CD14-positive monocyte (primary cell): Measurements from ENCODE around the gene SETD4. TPM values are rescaled to one million over a fixed set of nuclear protein-coding genes. Genes with fewer than 3 reads are reported as not detected.

Experiments
- DNase-seq, 3 donors: peaks; one replicate each; pipeline ENCODE4 v3.0.0-alpha.2; 2011 to 2022
- H2AFZ ChIP-seq: 2 replicates; pipeline ENCODE4 v1.6.0; 2012; ENCODE audit warnings: mild to moderate bottlenecking, low read depth, low read length, inconsistent platforms; ENCODE audit not compliant: insufficient read depth, poor library complexity, severe bottlenecking
- H3K27ac ChIP-seq, 2 donors: 1 replicate in 1 of 2; 2 replicates in 1 of 2; pipeline ENCODE4 v1.5.1; 2012 to 2013; ENCODE audit warnings: low read length in 2 of 2, control low read depth in 1 of 2, inconsistent platforms in 1 of 2, low read depth in 1 of 2, mild to moderate bottlenecking in 1 of 2
- H3K27me3 ChIP-seq, 2 donors: one replicate each; pipeline versions ENCODE4 v1.6.0 to v1.6.1; 2011 to 2013; ENCODE audit warnings: low read length in 2 of 2; ENCODE audit not compliant: control insufficient read depth in 2 of 2, insufficient read depth in 2 of 2
- H3K36me3 ChIP-seq, 2 donors: replicated peaks in 1 of 2; 1 replicate in 1 of 2; 2 replicates in 1 of 2; pipeline versions ENCODE4 v1.5.1 to v1.6.1; 2012 to 2013; ENCODE audit warnings: low read length in 2 of 2, control low read depth in 1 of 2, inconsistent platforms in 1 of 2, mild to moderate bottlenecking in 1 of 2; ENCODE audit not compliant: insufficient read depth in 2 of 2, control insufficient read depth in 1 of 2
- H3K4me1 ChIP-seq, 2 donors: 1 replicate in 1 of 2; 2 replicates in 1 of 2; pipeline versions ENCODE4 v1.5.1 to v1.6.1; 2012 to 2013; ENCODE audit warnings: low read length in 2 of 2, control low read depth in 1 of 2, inconsistent platforms in 1 of 2, mild to moderate bottlenecking in 1 of 2, moderate library complexity in 1 of 2; ENCODE audit not compliant: insufficient read depth in 2 of 2, control insufficient read depth in 1 of 2
- H3K4me2 ChIP-seq: replicated peaks from 2 replicates; pipeline ENCODE3; 2012; ENCODE audit warnings: low read length, moderate library complexity, mild to moderate bottlenecking; ENCODE audit not compliant: poor library complexity, severe bottlenecking; ENCODE audit errors: extremely low read depth
- H3K4me3 ChIP-seq, 3 experiments: fragments of 200-600 bp in 1 of 3; sonication (generic) in 1 of 3; replicated peaks in 1 of 3; 1 replicate in 2 of 3; 2 replicates in 1 of 3; pipeline ENCODE4 v1.5.1; 2011 to 2013; ENCODE audit warnings: low read length in 3 of 3, mild to moderate bottlenecking in 3 of 3, control low read depth in 2 of 3, low read depth in 2 of 3, inconsistent platforms in 1 of 3, moderate library complexity in 1 of 3
- H3K79me2 ChIP-seq: 2 replicates; pipeline ENCODE4 v1.6.0; 2012; ENCODE audit warnings: mild to moderate bottlenecking, control low read depth, inconsistent platforms, low read length, moderate library complexity; ENCODE audit not compliant: insufficient read depth
- H3K9ac ChIP-seq: 2 replicates; pipeline ENCODE4 v1.6.0; 2017; ENCODE audit warnings: low read length, mild to moderate bottlenecking; ENCODE audit not compliant: insufficient read depth, poor library complexity, severe bottlenecking
- H3K9me3 ChIP-seq, 2 donors: replicated peaks in 1 of 2; 1 replicate in 1 of 2; 2 replicates in 1 of 2; pipeline versions ENCODE4 v1.5.1 to v1.6.1; 2012 to 2013; ENCODE audit warnings: low read length in 2 of 2, control low read depth in 1 of 2; ENCODE audit not compliant: control insufficient read depth in 1 of 2, insufficient read depth in 1 of 2
- H4K20me1 ChIP-seq: 2 replicates; pipeline ENCODE4 v1.6.0; 2012; ENCODE audit warnings: mild to moderate bottlenecking, low read length, control low read depth, moderate library complexity; ENCODE audit not compliant: insufficient read depth
- H3K27ac Mint-ChIP-seq, 7 donors: one replicate each; pipeline ENCODE4 v1.8.0; 2020; ENCODE audit warnings: mild to moderate bottlenecking in 7 of 7, mixed read lengths in 7 of 7, moderate library complexity in 6 of 7, inconsistent platforms in 2 of 7
- H3K27me3 Mint-ChIP-seq, 3 donors: one replicate each; pipeline ENCODE4 v1.8.0; 2021 to 2022; ENCODE audit warnings: low read depth in 3 of 3, mild to moderate bottlenecking in 3 of 3, mixed read lengths in 3 of 3, moderate library complexity in 3 of 3, inconsistent platforms in 1 of 3
- H3K36me3 Mint-ChIP-seq, 2 donors: one replicate each; pipeline ENCODE4 v1.8.0; 2020; ENCODE audit warnings: mixed read lengths in 2 of 2, inconsistent platforms in 1 of 2, mild to moderate bottlenecking in 1 of 2
- H3K4me1 Mint-ChIP-seq: one replicate; pipeline ENCODE4 v1.8.0; 2020; ENCODE audit warnings: mild to moderate bottlenecking, mixed read lengths
- H3K4me3 Mint-ChIP-seq, 2 donors: one replicate each; pipeline ENCODE4 v1.8.0; 2020; ENCODE audit warnings: mild to moderate bottlenecking in 2 of 2, mixed read lengths in 2 of 2, moderate library complexity in 1 of 2
- H3K9me3 Mint-ChIP-seq, 7 donors: one replicate each; pipeline ENCODE4 v1.8.0; 2020 to 2022; ENCODE audit warnings: mixed read lengths in 7 of 7, mild to moderate bottlenecking in 6 of 7, moderate library complexity in 6 of 7, inconsistent platforms in 2 of 7
- WGBS: methylation state at CpG from one replicate; pipeline ENCODE4 v1.1.5; 2013; ENCODE audit warnings: missing lambda C conversion rate; ENCODE audit not compliant: insufficient coverage; 5-methylcytosine and 5-hydroxymethylcytosine counted together
- intact Hi-C, 2 donors: fragments of 100-400 bp; cut with micrococcal nuclease; formaldehyde crosslinking; loops; one replicate each; pipeline versions ENCODE4 v1.15.0 to v1.15.1; 2023
- polyA plus RNA-seq, 3 donors: library from polyadenylated mRNA; depleted of rRNA in 1 of 3; unstranded in 2 of 3; stranded (reverse) in 1 of 3; fragments of 300-500 nt in 2 of 3; fragments of >200 nt in 1 of 3; fragmentation: Illumina TruSeq in 2 of 3; gene quantifications; 1 replicate in 2 of 3; 2 replicates in 1 of 3; pipeline ENCODE4 v1.2.3, GENCODE V29; 2012 to 2021
- TF ChIP-seq, protein P1 (sequence below): fragments of 200-600 bp; IDR thresholded peaks from one replicate; pipeline ENCODE4 v1.8.0; 2022; ENCODE audit warnings: antibody characterized with exemption, mild to moderate bottlenecking

The SETD4 gene
- polyA plus RNA-seq, 3 donors, result 4.1 to 10.8 (median 4.3) TPM

GRCh38 chr21:36105327-36105842 lies 45.1 kb upstream of the SETD4 start:
- no peak for DNase-seq
- WGBS, result 50% methylated on average over 2 of the region's 4 CpGs
- peaks cover 9 to 15% of the 10 kb centered on the region in 2 donors for H3K27me3 ChIP-seq
- peaks cover 10 to 11% of the 10 kb centered on the region in 2 donors for H3K4me1 ChIP-seq
- no peak overlapping the region for H3K27ac ChIP-seq
- H3K9me3 ChIP-seq, result no peaks in the 10 kb centered on the region
- peaks cover 23 to 29% (median 24%) of the 10 kb centered on the region in 3 donors for H3K27me3 Mint-ChIP-seq
- H3K4me1 Mint-ChIP-seq, result peaks cover 15% of the 10 kb centered on the region
- H3K79me2 ChIP-seq, result no peaks in the 10 kb centered on the region
- no peaks in the 10 kb centered on the region for H3K36me3 ChIP-seq
- H3K27ac Mint-ChIP-seq, result peak overlapping the region in 1 of 7 donors; percentile 54
- peak overlapping the region in 1 of 2 donors; percentile 86 for H3K4me3 Mint-ChIP-seq
- no peaks in the 10 kb centered on the region for H4K20me1 ChIP-seq
- TF ChIP-seq, protein P1, sequence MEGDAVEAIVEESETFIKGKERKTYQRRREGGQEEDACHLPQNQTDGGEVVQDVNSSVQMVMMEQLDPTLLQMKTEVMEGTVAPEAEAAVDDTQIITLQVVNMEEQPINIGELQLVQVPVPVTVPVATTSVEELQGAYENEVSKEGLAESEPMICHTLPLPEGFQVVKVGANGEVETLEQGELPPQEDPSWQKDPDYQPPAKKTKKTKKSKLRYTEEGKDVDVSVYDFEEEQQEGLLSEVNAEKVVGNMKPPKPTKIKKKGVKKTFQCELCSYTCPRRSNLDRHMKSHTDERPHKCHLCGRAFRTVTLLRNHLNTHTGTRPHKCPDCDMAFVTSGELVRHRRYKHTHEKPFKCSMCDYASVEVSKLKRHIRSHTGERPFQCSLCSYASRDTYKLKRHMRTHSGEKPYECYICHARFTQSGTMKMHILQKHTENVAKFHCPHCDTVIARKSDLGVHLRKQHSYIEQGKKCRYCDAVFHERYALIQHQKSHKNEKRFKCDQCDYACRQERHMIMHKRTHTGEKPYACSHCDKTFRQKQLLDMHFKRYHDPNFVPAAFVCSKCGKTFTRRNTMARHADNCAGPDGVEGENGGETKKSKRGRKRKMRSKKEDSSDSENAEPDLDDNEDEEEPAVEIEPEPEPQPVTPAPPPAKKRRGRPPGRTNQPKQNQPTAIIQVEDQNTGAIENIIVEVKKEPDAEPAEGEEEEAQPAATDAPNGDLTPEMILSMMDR, result no peak
- H3K36me3 Mint-ChIP-seq, result no peaks in the 10 kb centered on the region
- H3K4me3 ChIP-seq, result no peak overlapping the region
- peaks cover 0 to 8% (median 4%) of the 10 kb centered on the region in 7 donors for H3K9me3 Mint-ChIP-seq
- peak overlapping the region; percentile 55 for H2AFZ ChIP-seq
- H3K4me2 ChIP-seq, result no peak overlapping the region
- intact Hi-C loops, result no loop called here
- no peak overlapping the region for H3K9ac ChIP-seq

- Mint-ChIP-seq H3K4me3 (peak overlapping the region; percentile 62 to 86), H3K4me1 (peaks cover 15% of the 10 kb centered on the region), H3K27me3 (peaks cover 23 to 31% (median 25%) of the 10 kb centered on the region in 3 donors), H3K9me3 (peaks cover 0 to 8% (median 4%) of the 10 kb centered on the region in 7 donors), H3K27ac (peak overlapping the region in 2 of 7 donors; percentile 51 to 62), H3K36me3 (no peaks in the 10 kb centered on the region)
- WGBS, result 16% methylated on average over 13 of the region's 29 CpGs
- Histone ChIP-seq H3K79me2 (no peaks in the 10 kb centered on the region), H3K27ac (no peak overlapping the region), H2AFZ (peak overlapping the region; percentile 55), H3K4me1 (peaks cover 10 to 11% of the 10 kb centered on the region in 2 donors), H4K20me1 (no peaks in the 10 kb centered on the region), H3K9me3 (no peaks in the 10 kb centered on the region), H3K27me3 (peaks cover 9 to 15% of the 10 kb centered on the region in 2 donors), H3K4me3 (peak overlapping the region in 1 of 3 experiments; percentile 24), H3K4me2 (peak overlapping the region; percentile 42), H3K9ac (peak overlapping the region; percentile 34), H3K36me3 (no peaks in the 10 kb centered on the region)
- intact Hi-C loops, result no loop called here
- peak in 2 of 3 donors; percentile 10 to 47 for DNase-seq
- TF ChIP-seq, protein P1, result peak; percentile 44
Measured at GRCh38 chr21:36104317-36105300, 44.3 kb upstream of the SETD4 start.
